DOHH2 (cell line): ENCODE measurements around the gene ASPHD1.

Source experiments
- H3F3A ChIP-seq: fragments of 200-600 bp; sonication (generic), shearing (Covaris generic); 2 replicates; pipeline ENCODE4 v1.6.0; 2016; ENCODE audit warnings: antibody characterized with exemption, mild to moderate bottlenecking; ENCODE audit not compliant: control insufficient read depth, insufficient read depth
- H3K27ac ChIP-seq: fragments of 200-600 bp; sonication (generic); 2 replicates; pipeline ENCODE4 v1.5.1; 2014; ENCODE audit warnings: low read depth, mild to moderate bottlenecking, low read length, moderate library complexity
- H3K27me3 ChIP-seq: fragments of 200-600 bp; sonication (generic); 2 replicates; pipeline ENCODE4 v1.6.1; 2014; ENCODE audit warnings: mild to moderate bottlenecking, low read length, mixed read lengths; ENCODE audit not compliant: control insufficient read depth
- H3K36me3 ChIP-seq: fragments of 200-600 bp; sonication (generic); 2 replicates; pipeline ENCODE4 v1.6.1; 2014; ENCODE audit warnings: mild to moderate bottlenecking, low read length, moderate library complexity, mixed read lengths; ENCODE audit not compliant: control insufficient read depth
- H3K4me1 ChIP-seq: fragments of 200-600 bp; sonication (generic); 2 replicates; pipeline ENCODE4 v1.6.1; 2014; ENCODE audit warnings: mild to moderate bottlenecking, low read length, mixed read lengths; ENCODE audit not compliant: control insufficient read depth
- H3K4me2 ChIP-seq: fragments of 200-600 bp; sonication (generic); 2 replicates; pipeline ENCODE4 v1.6.0; 2014; ENCODE audit warnings: mild to moderate bottlenecking, low read length, moderate library complexity
- H3K4me3 ChIP-seq: fragments of 200-600 bp; sonication (generic); 2 replicates; pipeline ENCODE4 v1.5.1; 2014; ENCODE audit warnings: mild to moderate bottlenecking, low read length, mixed read lengths
- H3K79me2 ChIP-seq: fragments of 200-600 bp; sonication (generic); 2 replicates; pipeline ENCODE4 v1.6.1; 2014; ENCODE audit warnings: mild to moderate bottlenecking, low read length, mixed read lengths; ENCODE audit not compliant: control insufficient read depth
- H3K9me2 ChIP-seq: fragments of 200-600 bp; sonication (generic); replicated peaks from 2 replicates; pipeline ENCODE4 v1.6.1; 2014; ENCODE audit warnings: mild to moderate bottlenecking, low read length, mixed read lengths; ENCODE audit not compliant: control insufficient read depth
- H3K9me3 ChIP-seq: fragments of 200-600 bp; sonication (generic); 2 replicates; pipeline ENCODE4 v1.6.1; 2014; ENCODE audit warnings: antibody characterized with exemption, low read length, mixed read lengths; ENCODE audit not compliant: control insufficient read depth, insufficient read depth
- H4K20me1 ChIP-seq: fragments of 200-600 bp; sonication (generic); 2 replicates; pipeline ENCODE4 v1.6.0; 2014; ENCODE audit warnings: low read depth, mild to moderate bottlenecking, antibody characterized with exemption, low read length, moderate library complexity; ENCODE audit not compliant: control insufficient read depth, insufficient read depth
- CTCF ChIP-seq: fragments of 200-600 bp; sonication (generic); IDR thresholded peaks from one replicate; pipeline ENCODE4 v1.5.1; 2014; ENCODE audit warnings: antibody characterized with exemption, mild to moderate bottlenecking, low read depth, low read length; ENCODE audit not compliant: poor library complexity, severe bottlenecking
- EZH2phosphoT487 ChIP-seq: fragments of 200-600 bp; sonication (generic); IDR thresholded peaks from 2 replicates; pipeline ENCODE4 v1.6.1; 2017; ENCODE audit warnings: borderline replicate concordance, mild to moderate bottlenecking, antibody characterized with exemption, low read length, moderate library complexity, mixed read lengths

Gene ASPHD1

GRCh38 chr16:29940656-29941055 lies 40.4 kb downstream of the ASPHD1 start:
- H3F3A ChIP-seq = no peaks in the 10 kb centered on the region
- H3K9me2 ChIP-seq = no peaks in the 10 kb centered on the region
- no peaks in the 10 kb centered on the region for H4K20me1 ChIP-seq
- H3K4me1 ChIP-seq = peaks cover 22% of the 10 kb centered on the region
- H3K9me3 ChIP-seq = no peaks in the 10 kb centered on the region
- no peak overlapping the region for H3K4me3 ChIP-seq
- H3K36me3 ChIP-seq = no peaks in the 10 kb centered on the region
- no peak overlapping the region for H3K27ac ChIP-seq
- TF ChIP-seq CTCF = no peak
- no peak for TF ChIP-seq EZH2phosphoT487
- H3K79me2 ChIP-seq = no peaks in the 10 kb centered on the region; the same call in 1 of the 2 replicates
- 0 out of 2 replicates have a peak, but pooled peaks cover 2% of the 10 kb centered on the region for H3K27me3 ChIP-seq
- H3K4me2 ChIP-seq = no peak overlapping the region

DNA sequence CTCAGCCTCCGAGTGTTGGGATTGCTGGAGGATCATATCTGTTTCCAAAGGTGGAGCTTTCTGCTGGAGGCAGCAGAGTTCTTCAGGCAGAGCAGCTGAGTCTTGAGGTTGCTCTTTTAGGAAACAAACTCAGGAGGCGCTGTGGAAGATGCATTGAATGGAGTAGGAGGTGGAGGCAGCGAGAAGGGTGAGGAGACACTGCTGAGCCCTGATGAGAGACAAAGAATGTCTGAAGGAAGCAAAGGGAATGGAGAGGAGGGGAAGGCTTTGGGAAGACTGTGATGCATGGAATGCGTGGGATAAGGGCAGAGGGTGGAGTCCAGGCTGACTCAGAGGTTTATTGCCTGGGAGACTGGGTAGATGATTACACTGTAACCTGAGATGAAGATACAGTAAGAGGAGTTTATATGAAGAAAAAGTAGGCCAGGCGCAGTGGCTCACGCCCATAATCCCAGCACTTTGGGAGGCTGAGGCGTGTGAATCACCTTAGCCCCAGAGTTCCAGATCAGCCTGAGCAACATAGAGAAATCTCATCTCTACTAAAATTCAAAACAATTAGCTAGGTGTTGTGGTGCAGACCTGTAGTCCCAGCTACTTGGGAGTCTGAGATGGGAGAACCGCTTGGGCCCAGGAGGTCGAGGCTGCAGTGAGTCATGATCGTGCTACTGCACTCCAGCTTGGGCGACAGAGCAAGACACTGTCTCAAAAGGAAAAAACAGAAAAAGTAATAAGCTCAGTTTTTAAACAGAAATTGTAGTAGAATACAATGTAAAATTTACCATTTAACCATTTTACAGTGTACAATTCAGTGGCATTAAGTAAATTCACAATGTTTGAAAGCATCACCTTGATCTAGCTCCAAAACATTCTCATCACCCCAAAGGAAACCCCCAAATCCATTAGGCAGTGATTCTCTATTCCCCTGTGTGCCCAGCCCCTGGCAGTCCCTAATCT lies 43.8 kb downstream of the ASPHD1 start:
- 0 out of 2 replicates have a peak, but pooled peaks cover 2% of the 10 kb centered on the region for H3K27me3 ChIP-seq
- peaks cover 22% of the 10 kb centered on the region for H3K4me1 ChIP-seq
- H4K20me1 ChIP-seq = no peaks in the 10 kb centered on the region
- no peaks in the 10 kb centered on the region for H3K9me3 ChIP-seq
- TF ChIP-seq CTCF (peak; percentile 30), EZH2phosphoT487 (no peak)
- no peaks in the 10 kb centered on the region for H3K9me2 ChIP-seq
- peak overlapping the region; percentile 56 for H3K4me2 ChIP-seq
- H3F3A ChIP-seq = no peaks in the 10 kb centered on the region
- peak overlapping the region; percentile 34 for H3K4me3 ChIP-seq
- H3K27ac ChIP-seq = no peak overlapping the region
- H3K79me2 ChIP-seq = no peaks in the 10 kb centered on the region; the same call in 1 of the 2 replicates
- H3K36me3 ChIP-seq = no peaks in the 10 kb centered on the region

DNA sequence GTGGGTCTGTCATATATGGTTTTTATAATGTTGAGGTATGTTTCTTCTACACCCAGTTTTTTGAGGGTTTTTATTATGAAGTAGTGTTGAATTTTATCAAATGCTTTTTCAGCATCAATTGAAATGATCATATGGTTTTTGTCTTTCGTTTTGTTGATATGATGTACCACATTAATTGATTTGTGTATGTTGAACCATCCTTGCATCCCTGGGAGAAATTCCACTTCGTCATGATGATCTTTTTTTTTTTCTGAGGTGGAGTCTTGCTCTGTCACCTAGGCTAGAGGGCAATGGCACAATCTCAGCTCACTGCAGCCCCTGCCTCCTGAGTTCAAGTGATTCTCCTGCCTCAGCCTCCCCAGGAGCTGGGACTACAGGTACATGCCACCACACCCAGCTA lies 47.6 kb downstream of the ASPHD1 start:
- Histone ChIP-seq H3K9me3 (no peaks in the 10 kb centered on the region), H3K4me1 (peaks cover 22% of the 10 kb centered on the region), H3K27ac (no peak overlapping the region), H3K4me2 (no peak overlapping the region), H3K79me2 (no peaks in the 10 kb centered on the region; the same call in 1 of the 2 replicates), H3K9me2 (no peaks in the 10 kb centered on the region), H3F3A (no peaks in the 10 kb centered on the region), H3K27me3 (no peaks in the 10 kb centered on the region), H3K36me3 (no peaks in the 10 kb centered on the region), H3K4me3 (no peak overlapping the region), H4K20me1 (no peaks in the 10 kb centered on the region)
- no peak for TF ChIP-seq EZH2phosphoT487
- TF ChIP-seq CTCF = no peak
